K562 (cell line): ENCODE data around the gene TEX261. TPM values are rescaled to one million over a fixed set of nuclear protein-coding genes. Genes with fewer than 3 reads are reported as not detected.

Experiments
- ATAC-seq: fragments of 200-7000 bp; cut with Tn5 transposase; 3 replicates; pipeline ENCODE4 v1.9.1; 2020; ENCODE audit warnings: moderate library complexity
- BruUV-seq: library from RNA; stranded (reverse); fragments of 400-500 nt; replicated peaks from 2 replicates; lab custom pipeline; 2021; lab: Mats Ljungman, UMichigan
- CTCF ChIA-PET: fragments of 300-600 bp; formaldehyde crosslinking; extraction: SDS; loops from one replicate; lab custom pipeline; 2021; ENCODE audit warnings: low intra/inter-chr PET ratio; lab: Yijun Ruan, JAX
- POLR2A ChIA-PET: fragments of 300-600, 350-650 bp; sonication (Branson Sonifier 250); formaldehyde crosslinking; extraction: SDS; loops from one replicate; lab custom pipeline; 2021; ENCODE audit warnings: antibody characterized with exemption, inconsistent platforms; lab: Yijun Ruan, JAX
- DNase-seq, 4 experiments: peaks; one replicate each; pipeline versions ENCODE4 v3.0.0 to v3.0.0-alpha.2; 2011 to 2018; ENCODE audit warnings: low spot score in 3 of 4, mixed read lengths in 3 of 4; ENCODE audit errors: extremely low read depth in 1 of 4
- FAIRE-seq: peaks from 2 replicates; lab custom pipeline; 2011; peaks lifted over from hg19 to GRCh38; lab: Jason Lieb, UNC
- H2AFZ ChIP-seq: 2 replicates; pipeline ENCODE4 v1.6.0; 2011; ENCODE audit warnings: low read depth, low read length, control low read depth, inconsistent platforms
- H3K27ac ChIP-seq: fragments of 200-600 bp; 3 replicates; pipeline ENCODE4 v1.8.0; 2011; ENCODE audit warnings: low read depth, mild to moderate bottlenecking, control low read depth, inconsistent platforms, low read length, moderate library complexity, mixed read lengths; ENCODE audit errors: extremely low read depth
- H3K27me3 ChIP-seq, 2 experiments: fragments of 300-600 bp in 1 of 2; 2 replicates in 1 of 2; 3 replicates in 1 of 2; pipeline versions ENCODE4 v1.6.0 to v1.8.0; 2011; ENCODE audit warnings: inconsistent platforms in 2 of 2, low read length in 2 of 2, mild to moderate bottlenecking in 1 of 2, mixed read lengths in 1 of 2, moderate library complexity in 1 of 2; ENCODE audit not compliant: control insufficient read depth in 2 of 2, insufficient read depth in 2 of 2
- H3K36me3 ChIP-seq: fragments of 300-600 bp; 3 replicates; pipeline ENCODE4 v1.8.0; 2011; ENCODE audit warnings: mild to moderate bottlenecking, low read length, inconsistent platforms; ENCODE audit not compliant: control insufficient read depth, insufficient read depth
- H3K4me1 ChIP-seq, 2 experiments: fragments of 200-600 bp in 1 of 2; replicated peaks in 1 of 2; 2 replicates in 1 of 2; 3 replicates in 1 of 2; pipeline versions ENCODE4 v1.5.1 to v1.8.0; 2011; ENCODE audit warnings: inconsistent platforms in 2 of 2, low read length in 2 of 2, mild to moderate bottlenecking in 1 of 2, mixed read lengths in 1 of 2, moderate library complexity in 1 of 2; ENCODE audit not compliant: control insufficient read depth in 2 of 2, insufficient read depth in 2 of 2
- H3K4me2 ChIP-seq: 2 replicates; pipeline ENCODE4 v1.6.1; 2011; ENCODE audit warnings: low read length, control low read depth, inconsistent platforms, mixed read lengths; ENCODE audit not compliant: insufficient read depth
- H3K4me3 ChIP-seq: fragments of 200-600 bp; sonication (generic), shearing (Covaris generic); 2 replicates; pipeline ENCODE4 v1.5.1; 2016; ENCODE audit warnings: control low read depth, inconsistent platforms
- H3K79me2 ChIP-seq: fragments of 200-600 bp; 3 replicates; pipeline ENCODE4 v1.8.0; 2011; ENCODE audit warnings: low read length, inconsistent platforms; ENCODE audit not compliant: control insufficient read depth, insufficient read depth
- H3K9ac ChIP-seq, 2 experiments: 2 replicates each; pipeline versions ENCODE4 v1.6.0 to v1.6.1; 2011; ENCODE audit warnings: low read depth in 2 of 2, low read length in 2 of 2, control low read depth in 1 of 2, inconsistent platforms in 1 of 2, mild to moderate bottlenecking in 1 of 2, mixed read lengths in 1 of 2; ENCODE audit not compliant: insufficient read depth in 1 of 2
- H3K9me1 ChIP-seq: one replicate; pipeline ENCODE4 v1.6.0; 2011; ENCODE audit warnings: inconsistent platforms, mild to moderate bottlenecking, low read length, moderate library complexity; ENCODE audit not compliant: control insufficient read depth, insufficient read depth
- H3K9me3 ChIP-seq: replicated peaks from 2 replicates; pipeline ENCODE4 v1.5.1; 2011; ENCODE audit warnings: low read depth, low read length, inconsistent platforms; ENCODE audit not compliant: control insufficient read depth, insufficient read depth
- H4K20me1 ChIP-seq: replicated peaks from 2 replicates; pipeline ENCODE4 v1.6.1; 2011; ENCODE audit warnings: low read length, inconsistent platforms, mixed read lengths; ENCODE audit not compliant: control insufficient read depth, insufficient read depth
- CCNT2 ChIP-seq: IDR thresholded peaks from 2 replicates; pipeline ENCODE4 v1.6.1; 2011; ENCODE audit warnings: borderline replicate concordance, low read depth, mild to moderate bottlenecking, moderate library complexity, mixed read lengths, low read length; ENCODE audit not compliant: insufficient read length; ENCODE audit errors: extremely low read depth
- FOXM1 ChIP-seq, 2 experiments: fragments of 450-650 bp in 1 of 2; sonication (generic) in 1 of 2; formaldehyde crosslinking in 1 of 2; IDR thresholded peaks; 2 replicates each; pipeline versions ENCODE4 v1.6.1 to v1.9.0; 2017 to 2022; ENCODE audit warnings: low read depth in 2 of 2, mild to moderate bottlenecking in 2 of 2, missing genetic modification reagents in 1 of 2, moderate library complexity in 1 of 2
- NBN ChIP-seq: fragments of 450-650 bp; IDR thresholded peaks from 2 replicates; pipeline ENCODE4 v1.6.1; 2016; ENCODE audit warnings: low read depth, mild to moderate bottlenecking
- TSC22D4 ChIP-seq: fragments of 450-650 bp; IDR thresholded peaks from 2 replicates; pipeline ENCODE4 v1.6.1; 2016; ENCODE audit warnings: missing genetic modification characterization, missing biosample characterization, control low read depth
- ZNF655 ChIP-seq: fragments of 250-450 bp; sonication (Bioruptor Pico); IDR thresholded peaks from 2 replicates; pipeline ENCODE4 v1.5.0; 2021
- ZNF76 ChIP-seq: fragments of 250-450 bp; sonication (Bioruptor Pico); IDR thresholded peaks from 2 replicates; pipeline ENCODE4 v1.4.0; 2020; ENCODE audit warnings: mild to moderate bottlenecking, moderate library complexity, borderline replicate concordance
- WGBS: fragments of 100-300 bp; shearing (Covaris generic); methylation state at CpG from one replicate; pipeline ENCODE4 v1.1.6; 2016; ENCODE audit warnings: low coverage, mixed read lengths; ENCODE audit not compliant: insufficient coverage; ENCODE audit errors: missing lambda C conversion rate; 5-methylcytosine and 5-hydroxymethylcytosine counted together
- in situ Hi-C: fragments of 300-500 bp; cut with MboI; formaldehyde crosslinking; loops from 4 replicates; pipeline ENCODE4 v1.15.0; 2018; ENCODE audit warnings: inconsistent platforms, mixed read lengths
- intact Hi-C: fragments of 100-400 bp; cut with micrococcal nuclease; formaldehyde crosslinking; loops from 2 replicates; pipeline ENCODE4 v1.14.2; 2022
- polyA plus RNA-seq, 8 experiments: library from polyadenylated mRNA; depleted of rRNA in 4 of 8; stranded (reverse) in 5 of 8; unstranded in 3 of 8; fragments of >200 nt; fragmentation: Nextera tagmentation in 2 of 8; fragmentation: Illumina TruSeq in 1 of 8; extraction: Ambion mirVana in 2 of 8; extraction: Trizol in 1 of 8; gene quantifications; 2 replicates each; pipeline versions ENCODE4 v1.2.1 to v1.2.3, GENCODE V29; 2011 to 2014; ENCODE audit warnings: inconsistent platforms in 1 of 8, missing spikeins in 1 of 8
- total RNA-seq, 7 experiments: library from RNA; depleted of rRNA in 6 of 7; stranded (reverse); fragments of >200 nt in 6 of 7; fragmentation: Illumina TruSeq in 2 of 7; extraction: Trizol in 2 of 7; gene quantifications; 2 replicates each; pipeline versions ENCODE4 v1.2.1 to v1.2.3, GENCODE V29; 2011 to 2021; ENCODE audit warnings: low replicate concordance in 1 of 7

Gene TEX261
- total and polyA plus RNA-seq, 9 of the 15 experiments (the other 6 are each of a cell fraction or from before 2014, with no cell fraction given), result 11.9 to 110 (median 51.9) TPM

- intact Hi-C loops, result loop anchor here (10.0 kb wide), 1 partner anchor 638 kb away; the partner anchor contains the start of gene FAM136A
- 18% methylated on average over 6 of the region's 6 CpGs for WGBS
- H3K9ac ChIP-seq, result no peak overlapping the region
- POLR2A ChIA-PET, result interaction anchor here (1.4 kb wide), 1 partner anchor 16 kb away, joined by 3 read pairs; no protein-coding TSS in a partner anchor
- no peak for ATAC-seq
- no TSS peak for BruUV-seq
- H3K79me2 ChIP-seq, result no peaks in the 10 kb centered on the region
- H3K36me3 ChIP-seq, result no peaks in the 10 kb centered on the region
- H3K4me1 ChIP-seq, result peaks cover 0 to 5% of the 10 kb centered on the region in 2 experiments; a peak in 2 of 5 replicates
- no peak for TF ChIP-seq ZNF655 (CRISPR knock-in tag)
- TF ChIP-seq TSC22D4, result no peak
- no peak for TF ChIP-seq CCNT2
- TF ChIP-seq FOXM1 (IDR thresholded peaks at IDR 0.05; ENCODE audit: low read depth), result no peak
- no peak for TF ChIP-seq FOXM1 (CRISPR knock-in tag; IDR thresholded peaks at IDR 0.05; ENCODE audit: low read depth)
- no peak for TF ChIP-seq NBN
- TF ChIP-seq ZNF76, result no peak
- no peak overlapping the region for H3K4me2 ChIP-seq
- H3K27ac ChIP-seq, result no peak overlapping the region
- H3K4me3 ChIP-seq, result no peak overlapping the region
- CTCF ChIA-PET, result no interaction called here
- peaks cover 3 to 39% of the 10 kb centered on the region in 2 experiments; a peak in 3 of 5 replicates for H3K27me3 ChIP-seq
- peaks cover 2% of the 10 kb centered on the region for H3K9me1 ChIP-seq
- in situ Hi-C loops, result loop anchor here (10.0 kb wide), 2 partner anchors 278 to 628 kb away; no protein-coding TSS in a partner anchor
- H3K9me3 ChIP-seq, result no peaks in the 10 kb centered on the region
- no peak for DNase-seq
- FAIRE-seq, result no peak
- peaks cover 6% of the 10 kb centered on the region; the same call in 1 of the 2 replicates for H4K20me1 ChIP-seq
- H2AFZ ChIP-seq, result no peak overlapping the region
These were observed 52.1 kb downstream of the TEX261 start for GRCh38 chr2:70942396-70943204.
